B cell (primary cell): Measurements from ENCODE around the gene PPIP5K2.

Source experiments
- EZH2 ChIP-seq: IDR thresholded peaks from 2 replicates; pipeline ENCODE4 v1.6.1; 2012; ENCODE audit warnings: borderline replicate concordance, low read depth, mild to moderate bottlenecking, moderate library complexity, low read length; ENCODE audit not compliant: insufficient read depth, poor library complexity, severe bottlenecking
- TF ChIP-seq, protein P1 (sequence below): fragments of 200-600 bp; IDR thresholded peaks from one replicate; pipeline ENCODE4 v1.8.0; 2022; ENCODE audit warnings: antibody characterized with exemption, mild to moderate bottlenecking

DNA sequence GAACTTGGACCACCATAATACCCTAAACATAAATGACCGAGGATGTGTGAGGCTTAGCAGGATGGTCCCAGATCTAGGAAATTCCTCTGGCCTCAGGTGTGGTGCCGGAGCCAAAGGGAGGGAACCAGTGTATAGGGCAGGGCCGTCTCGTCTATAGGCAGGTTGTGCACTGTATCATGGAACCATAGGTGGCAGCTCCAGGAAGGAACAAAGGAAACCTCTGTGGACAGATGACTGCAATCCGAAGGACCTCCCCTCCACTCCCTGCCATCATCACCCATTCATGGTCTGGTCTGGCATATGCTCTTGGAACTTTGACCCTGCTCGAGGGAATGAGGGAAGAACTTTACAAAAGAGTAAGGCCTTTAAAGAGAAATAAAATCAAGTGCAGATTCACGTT lies 135.6 kb downstream of the PPIP5K2 start:
- TF ChIP-seq, protein P1, sequence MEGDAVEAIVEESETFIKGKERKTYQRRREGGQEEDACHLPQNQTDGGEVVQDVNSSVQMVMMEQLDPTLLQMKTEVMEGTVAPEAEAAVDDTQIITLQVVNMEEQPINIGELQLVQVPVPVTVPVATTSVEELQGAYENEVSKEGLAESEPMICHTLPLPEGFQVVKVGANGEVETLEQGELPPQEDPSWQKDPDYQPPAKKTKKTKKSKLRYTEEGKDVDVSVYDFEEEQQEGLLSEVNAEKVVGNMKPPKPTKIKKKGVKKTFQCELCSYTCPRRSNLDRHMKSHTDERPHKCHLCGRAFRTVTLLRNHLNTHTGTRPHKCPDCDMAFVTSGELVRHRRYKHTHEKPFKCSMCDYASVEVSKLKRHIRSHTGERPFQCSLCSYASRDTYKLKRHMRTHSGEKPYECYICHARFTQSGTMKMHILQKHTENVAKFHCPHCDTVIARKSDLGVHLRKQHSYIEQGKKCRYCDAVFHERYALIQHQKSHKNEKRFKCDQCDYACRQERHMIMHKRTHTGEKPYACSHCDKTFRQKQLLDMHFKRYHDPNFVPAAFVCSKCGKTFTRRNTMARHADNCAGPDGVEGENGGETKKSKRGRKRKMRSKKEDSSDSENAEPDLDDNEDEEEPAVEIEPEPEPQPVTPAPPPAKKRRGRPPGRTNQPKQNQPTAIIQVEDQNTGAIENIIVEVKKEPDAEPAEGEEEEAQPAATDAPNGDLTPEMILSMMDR: no peak
- no peak for TF ChIP-seq EZH2
